ENCODE data around the gene PHF23.

PHF23 gene

GRCh38 chr17:7266784-7267183 is 27.5 kb upstream of the PHF23 start:
- Histone ChIP-seq H3K27me3 (ENCODE audit: insufficient read depth, low read length) (peaks cover 29% of the 10 kb centered on the region), H3K4me1 (ENCODE audit: insufficient read depth, low read length) (peaks cover 9% of the 10 kb centered on the region; the same call in 1 of the 2 replicates), H3K4me3 (ENCODE audit: low read length) (no peak overlapping the region), H3K27ac (ENCODE audit: low read length) (no peak overlapping the region), H3K9ac (ENCODE audit: low read depth, low read length) (no peak overlapping the region), H3K9me3 (ENCODE audit: insufficient read depth, low read depth, low read length) (no peaks in the 10 kb centered on the region), H3K36me3 (ENCODE audit: insufficient read depth, low read depth, low read length) (no peaks in the 10 kb centered on the region)

GRCh38 chr17:7263801-7264078 is 24.5 kb upstream of the PHF23 start:
- H3K4me1 ChIP-seq (ENCODE audit: insufficient read depth, low read length), result peaks cover 13% of the 10 kb centered on the region; the same call in 1 of the 2 replicates
- peak overlapping the region; percentile 11 for H3K27ac ChIP-seq (ENCODE audit: low read length)
- H3K4me3 ChIP-seq (ENCODE audit: low read length), result peak overlapping the region; percentile 92
- peaks cover 16% of the 10 kb centered on the region for H3K36me3 ChIP-seq (ENCODE audit: insufficient read depth, low read depth, low read length)
- peaks cover 44% of the 10 kb centered on the region for H3K27me3 ChIP-seq (ENCODE audit: insufficient read depth, low read length)
- H3K9me3 ChIP-seq (ENCODE audit: insufficient read depth, low read depth, low read length), result no peaks in the 10 kb centered on the region
- peak overlapping the region; percentile 87; the same call in 1 of the 2 replicates for H3K9ac ChIP-seq (ENCODE audit: low read depth, low read length)

GRCh38 chr17:7262935-7263800 is 23.9 kb upstream of the PHF23 start:
- peaks cover 44% of the 10 kb centered on the region for H3K27me3 ChIP-seq (ENCODE audit: insufficient read depth, low read length)
- peaks cover 13% of the 10 kb centered on the region; the same call in 1 of the 2 replicates for H3K4me1 ChIP-seq (ENCODE audit: insufficient read depth, low read length)
- H3K36me3 ChIP-seq (ENCODE audit: insufficient read depth, low read depth, low read length), result peaks cover 22% of the 10 kb centered on the region
- no peaks in the 10 kb centered on the region for H3K9me3 ChIP-seq (ENCODE audit: insufficient read depth, low read depth, low read length)
- peak overlapping the region; percentile 87 for H3K9ac ChIP-seq (ENCODE audit: low read depth, low read length)
- peak overlapping the region; percentile 92 for H3K4me3 ChIP-seq (ENCODE audit: low read length)
- H3K27ac ChIP-seq (ENCODE audit: low read length), result peak overlapping the region; percentile 11

GRCh38 chr17:7262192-7262934 is 23.1 kb upstream of the PHF23 start, which contains the start of gene CLDN7:
TSS of gene CLDN7 (minus strand) at chr17:7262478. CDS start at chr17:7262043, 435 bp downstream.
- Histone ChIP-seq H3K27me3 (ENCODE audit: insufficient read depth, low read length) (peaks cover 44% of the 10 kb centered on the region), H3K36me3 (ENCODE audit: insufficient read depth, low read depth, low read length) (peaks cover 28% of the 10 kb centered on the region), H3K27ac (ENCODE audit: low read length) (peak within 1 kb of the TSS; percentile 67), H3K4me1 (ENCODE audit: insufficient read depth, low read length) (peaks cover 13% of the 10 kb centered on the region; the same call in 1 of the 2 replicates), H3K9ac (ENCODE audit: low read depth, low read length) (peak within 1 kb of the TSS; percentile 97), H3K4me3 (ENCODE audit: low read length) (peak within 1 kb of the TSS; percentile 92), H3K9me3 (ENCODE audit: insufficient read depth, low read depth, low read length) (no peaks in the 10 kb centered on the region)

- peaks cover 36% of the 10 kb centered on the region for H3K36me3 ChIP-seq (ENCODE audit: insufficient read depth, low read depth, low read length)
- H3K9ac ChIP-seq (ENCODE audit: low read depth, low read length), result peak overlapping the region; percentile 97
- peak overlapping the region; percentile 92 for H3K4me3 ChIP-seq (ENCODE audit: low read length)
- peaks cover 44% of the 10 kb centered on the region for H3K27me3 ChIP-seq (ENCODE audit: insufficient read depth, low read length)
- H3K4me1 ChIP-seq (ENCODE audit: insufficient read depth, low read length), result peaks cover 13% of the 10 kb centered on the region; the same call in 1 of the 2 replicates
- H3K27ac ChIP-seq (ENCODE audit: low read length), result peak overlapping the region; percentile 67
- H3K9me3 ChIP-seq (ENCODE audit: insufficient read depth, low read depth, low read length), result no peaks in the 10 kb centered on the region
These were observed 22.3 kb upstream of the PHF23 start for GRCh38 chr17:7261379-7262191.

GRCh38 chr17:7260651-7261378 is 21.6 kb upstream of the PHF23 start:
- Histone ChIP-seq H3K36me3 (ENCODE audit: insufficient read depth, low read depth, low read length) (peaks cover 43% of the 10 kb centered on the region), H3K4me1 (ENCODE audit: insufficient read depth, low read length) (peaks cover 13% of the 10 kb centered on the region; the same call in 1 of the 2 replicates), H3K9me3 (ENCODE audit: insufficient read depth, low read depth, low read length) (no peaks in the 10 kb centered on the region), H3K27ac (ENCODE audit: low read length) (peak overlapping the region; percentile 67), H3K4me3 (ENCODE audit: low read length) (peak overlapping the region; percentile 92), H3K9ac (ENCODE audit: low read depth, low read length) (peak overlapping the region; percentile 97), H3K27me3 (ENCODE audit: insufficient read depth, low read length) (peaks cover 44% of the 10 kb centered on the region)

GRCh38 chr17:7260151-7260550 is 20.9 kb upstream of the PHF23 start:
- no peaks in the 10 kb centered on the region for H3K9me3 ChIP-seq (ENCODE audit: insufficient read depth, low read depth, low read length)
- peaks cover 44% of the 10 kb centered on the region for H3K27me3 ChIP-seq (ENCODE audit: insufficient read depth, low read length)
- no peak overlapping the region for H3K27ac ChIP-seq (ENCODE audit: low read length)
- H3K9ac ChIP-seq (ENCODE audit: low read depth, low read length), result peak overlapping the region; percentile 97; the same call in 1 of the 2 replicates
- peaks cover 48% of the 10 kb centered on the region for H3K36me3 ChIP-seq (ENCODE audit: insufficient read depth, low read depth, low read length)
- peaks cover 13% of the 10 kb centered on the region; the same call in 1 of the 2 replicates for H3K4me1 ChIP-seq (ENCODE audit: insufficient read depth, low read length)
- H3K4me3 ChIP-seq (ENCODE audit: low read length), result peak overlapping the region; percentile 92

GRCh38 chr17:7259555-7259889 is 20.3 kb upstream of the PHF23 start:
- H3K9me3 ChIP-seq (ENCODE audit: insufficient read depth, low read depth, low read length), result no peaks in the 10 kb centered on the region
- no peak overlapping the region for H3K27ac ChIP-seq (ENCODE audit: low read length)
- peaks cover 54% of the 10 kb centered on the region for H3K36me3 ChIP-seq (ENCODE audit: insufficient read depth, low read depth, low read length)
- peaks cover 13% of the 10 kb centered on the region; the same call in 1 of the 2 replicates for H3K4me1 ChIP-seq (ENCODE audit: insufficient read depth, low read length)
- H3K4me3 ChIP-seq (ENCODE audit: low read length), result no peak overlapping the region
- no peak overlapping the region for H3K9ac ChIP-seq (ENCODE audit: low read depth, low read length)
- H3K27me3 ChIP-seq (ENCODE audit: insufficient read depth, low read length), result peaks cover 42% of the 10 kb centered on the region

- Histone ChIP-seq H3K9ac (ENCODE audit: low read depth, low read length) (no peak overlapping the region), H3K27ac (ENCODE audit: low read length) (no peak overlapping the region), H3K27me3 (ENCODE audit: insufficient read depth, low read length) (peaks cover 36% of the 10 kb centered on the region), H3K9me3 (ENCODE audit: insufficient read depth, low read depth, low read length) (no peaks in the 10 kb centered on the region), H3K4me3 (ENCODE audit: low read length) (no peak overlapping the region), H3K4me1 (ENCODE audit: insufficient read depth, low read length) (peaks cover 8% of the 10 kb centered on the region; the same call in 1 of the 2 replicates), H3K36me3 (ENCODE audit: insufficient read depth, low read depth, low read length) (peaks cover 60% of the 10 kb centered on the region)
These were observed 19.7 kb upstream of the PHF23 start for GRCh38 chr17:7258731-7259554.

GRCh38 chr17:7256766-7257456 is 17.7 kb upstream of the PHF23 start:
- Histone ChIP-seq H3K9me3 (ENCODE audit: insufficient read depth, low read depth, low read length) (no peaks in the 10 kb centered on the region), H3K4me3 (ENCODE audit: low read length) (no peak overlapping the region), H3K9ac (ENCODE audit: low read depth, low read length) (no peak overlapping the region), H3K36me3 (ENCODE audit: insufficient read depth, low read depth, low read length) (peaks cover 64% of the 10 kb centered on the region), H3K4me1 (ENCODE audit: insufficient read depth, low read length) (0 out of 2 replicates have a peak, but pooled peaks cover 7% of the 10 kb centered on the region), H3K27ac (ENCODE audit: low read length) (no peak overlapping the region), H3K27me3 (ENCODE audit: insufficient read depth, low read length) (peaks cover 16% of the 10 kb centered on the region)

All from iPS-20b (cell line).